ENCODE measurements around the gene TOB2. TPM values are rescaled to one million over a fixed set of nuclear protein-coding genes. Genes with fewer than 3 reads are reported as not detected.

The TOB2 gene
- total RNA-seq, 1 experiment from 2014 or later = 19.5 TPM

DNA sequence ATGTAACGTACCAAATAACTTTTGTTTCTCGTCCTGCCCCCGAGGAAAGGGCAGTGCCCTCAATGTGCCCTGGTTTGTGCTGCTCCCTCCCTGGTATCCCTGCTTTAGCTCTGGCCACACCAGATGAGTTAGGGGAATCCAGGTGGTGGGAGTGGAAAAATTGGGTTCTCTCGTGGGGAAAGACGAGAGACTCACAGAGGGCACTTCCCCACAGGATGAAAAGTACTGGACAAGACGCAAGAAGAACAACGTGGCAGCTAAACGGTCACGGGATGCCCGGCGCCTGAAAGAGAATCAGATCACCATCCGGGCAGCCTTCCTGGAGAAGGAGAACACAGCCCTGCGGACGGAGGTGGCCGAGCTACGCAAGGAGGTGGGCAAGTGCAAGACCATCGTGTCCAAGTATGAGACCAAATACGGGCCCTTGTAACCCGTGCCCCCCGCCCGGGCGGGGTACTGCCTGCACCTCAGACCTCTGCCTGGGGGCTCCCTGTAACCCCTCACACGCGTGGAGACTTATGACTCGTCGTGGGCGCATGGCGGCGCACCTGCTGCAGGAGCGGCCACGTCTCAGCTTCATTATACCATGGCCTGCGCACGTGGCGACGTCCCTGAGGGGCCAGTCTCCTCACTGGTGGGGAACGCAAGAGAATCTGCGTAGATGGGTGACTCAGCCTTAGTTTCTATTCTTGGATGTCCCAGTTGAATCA, 50.9 kb downstream of the TOB2 start:
- H3K36me3 ChIP-seq = no peaks in the 10 kb centered on the region
- no peak for DNase-seq
- no peaks in the 10 kb centered on the region for H3K9me3 ChIP-seq (replicated peaks)
- no peak overlapping the region for H3K27ac ChIP-seq
- no peaks in the 10 kb centered on the region for H3K4me1 ChIP-seq
- H3K27me3 ChIP-seq = no peaks in the 10 kb centered on the region
- no peak overlapping the region for H3K4me3 ChIP-seq

DNA sequence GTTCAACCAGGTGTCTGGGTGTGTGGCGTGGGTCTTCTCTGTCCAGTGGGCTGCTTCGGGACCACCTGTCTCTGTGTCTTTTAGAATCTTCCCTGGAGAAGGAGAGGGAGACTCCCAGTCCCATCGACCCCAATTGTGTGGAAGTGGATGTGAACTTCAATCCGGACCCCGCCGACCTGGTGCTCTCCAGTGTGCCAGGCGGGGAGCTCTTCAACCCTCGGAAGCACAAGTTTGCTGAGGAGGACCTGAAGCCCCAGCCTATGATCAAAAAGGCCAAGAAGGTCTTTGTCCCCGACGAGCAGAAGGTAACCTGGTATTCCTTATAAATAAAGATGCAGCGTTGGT, 52.6 kb downstream of the TOB2 start:
- Histone ChIP-seq H3K4me1 (no peaks in the 10 kb centered on the region), H3K36me3 (no peaks in the 10 kb centered on the region), H3K27ac (no peak overlapping the region), H3K27me3 (no peaks in the 10 kb centered on the region), H3K4me3 (no peak overlapping the region), H3K9me3 (replicated peaks) (no peaks in the 10 kb centered on the region)
- DNase-seq = no peak

DNA sequence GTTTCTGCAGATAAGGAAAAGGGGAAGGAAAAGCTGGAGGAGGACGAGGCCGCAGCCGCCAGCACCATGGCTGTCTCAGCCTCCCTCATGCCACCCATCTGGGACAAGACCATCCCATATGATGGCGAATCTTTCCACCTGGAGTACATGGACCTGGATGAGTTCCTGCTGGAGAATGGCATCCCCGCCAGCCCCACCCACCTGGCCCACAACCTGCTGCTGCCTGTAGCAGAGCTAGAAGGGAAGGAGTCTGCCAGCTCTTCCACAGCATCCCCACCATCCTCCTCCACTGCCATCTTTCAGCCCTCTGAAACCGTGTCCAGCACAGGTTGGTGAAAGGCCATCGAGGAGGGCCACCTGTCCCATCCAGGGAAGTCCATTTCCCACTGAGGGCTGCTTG, 59.3 kb downstream of the TOB2 start:
- DNase-seq = no peak
- Histone ChIP-seq H3K36me3 (no peaks in the 10 kb centered on the region), H3K9me3 (replicated peaks) (no peaks in the 10 kb centered on the region), H3K27ac (no peak overlapping the region), H3K27me3 (no peaks in the 10 kb centered on the region), H3K4me1 (no peaks in the 10 kb centered on the region), H3K4me3 (no peak overlapping the region)

DNA sequence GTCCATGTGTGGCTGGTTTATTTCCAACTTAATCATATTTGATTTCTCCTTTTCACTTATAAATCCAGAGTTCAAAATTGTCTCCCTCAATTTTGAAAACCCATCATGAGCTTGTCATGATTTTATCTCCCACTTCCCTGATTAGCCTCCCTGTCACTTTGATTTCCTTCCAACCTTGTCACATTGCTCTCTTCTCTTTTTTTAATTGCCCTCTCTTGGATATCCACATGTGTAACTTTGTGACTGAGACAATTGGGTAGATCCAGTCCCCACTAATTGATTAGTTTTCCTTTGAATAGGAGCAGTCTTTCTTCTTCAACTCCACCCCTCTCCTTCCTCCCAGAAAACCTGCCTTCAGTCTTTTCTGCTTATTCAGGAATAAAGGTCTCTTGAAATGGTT, 62.5 kb downstream of the TOB2 start:
- no peaks in the 10 kb centered on the region for H3K4me1 ChIP-seq
- H3K27ac ChIP-seq = no peak overlapping the region
- no peaks in the 10 kb centered on the region for H3K9me3 ChIP-seq (replicated peaks)
- no peak for DNase-seq
- H3K36me3 ChIP-seq = no peaks in the 10 kb centered on the region
- H3K27me3 ChIP-seq = no peaks in the 10 kb centered on the region
- no peak overlapping the region for H3K4me3 ChIP-seq

Other genes starting within 250 kb of the TOB2 start
- 21.6 and 22.5 TPM in 2 replicates for gene L3MBTL2, start 241.5 kb downstream of the TOB2 start, total RNA-seq (2014; rRNA removed; shearing (Covaris generic))
- gene CHADL, start 205.9 kb downstream of the TOB2 start, total RNA-seq (2014; rRNA removed; shearing (Covaris generic)) = 1.9 and 2.9 TPM in 2 replicates
- gene RANGAP1, start 160.6 kb downstream of the TOB2 start, total RNA-seq (2014; rRNA removed; shearing (Covaris generic)) = 55.4 and 56.5 TPM in 2 replicates
- 26.9 and 27.7 TPM in 2 replicates for gene ZC3H7B, start 145.3 kb downstream of the TOB2 start, total RNA-seq (2014; rRNA removed; shearing (Covaris generic))
- 6.0 and 7.4 TPM in 2 replicates for gene TEF, start 64.9 kb downstream of the TOB2 start, total RNA-seq (2014; rRNA removed; shearing (Covaris generic))
- gene PHF5A, start 21.9 kb upstream of the TOB2 start, total RNA-seq (2014; rRNA removed; shearing (Covaris generic)) = 98.8 and 106 TPM in 2 replicates
- 50.5 and 51.8 TPM in 2 replicates for gene ACO2, start 22.3 kb upstream of the TOB2 start, total RNA-seq (2014; rRNA removed; shearing (Covaris generic))
- gene POLR3H, start 97.7 kb upstream of the TOB2 start, total RNA-seq (2014; rRNA removed; shearing (Covaris generic)) = 12.9 and 14.7 TPM in 2 replicates
- gene CSDC2, start 114.2 kb upstream of the TOB2 start, total RNA-seq (2014; rRNA removed; shearing (Covaris generic)) = 3.1 and 3.7 TPM in 2 replicates
- 9.9 and 10.3 TPM in 2 replicates for gene PMM1, start 143.0 kb upstream of the TOB2 start, total RNA-seq (2014; rRNA removed; shearing (Covaris generic))
- 21.4 and 22.1 TPM in 2 replicates for gene DESI1, start 174.2 kb upstream of the TOB2 start, total RNA-seq (2014; rRNA removed; shearing (Covaris generic))
- gene XRCC6, start 174.5 kb upstream of the TOB2 start, total RNA-seq (2014; rRNA removed; shearing (Covaris generic)) = 528 and 532 TPM in 2 replicates
- 133 and 136 TPM in 2 replicates for gene SNU13, start 242.1 kb upstream of the TOB2 start, total RNA-seq (2014; rRNA removed; shearing (Covaris generic))